HG03354 (cell line): Measurements from ENCODE around the gene DIAPH1.

Experiments
- ATAC-seq: cut with Tn5 transposase; IDR thresholded peaks from one replicate; pipeline ENCODE4 v1.9.1; 2021; ENCODE audit warnings: mild to moderate bottlenecking; ENCODE audit not compliant: unreplicated experiment, poor library complexity, severe bottlenecking

DIAPH1 gene

GRCh38 chr5:141640698-141641097 lies 21.9 kb upstream of the DIAPH1 start:
- ATAC-seq, result no peak

- no peak for ATAC-seq
Observed at GRCh38 chr5:141640051-141640415, 21.2 kb upstream of the DIAPH1 start.

GRCh38 chr5:141639357-141640050 lies 20.7 kb upstream of the DIAPH1 start:
- no peak for ATAC-seq

- ATAC-seq, result no peak
Observed at GRCh38 chr5:141638771-141639170, 20.0 kb upstream of the DIAPH1 start.

- peak; percentile 37 for ATAC-seq
Observed at GRCh38 chr5:141637767-141638419, 19.1 kb upstream of the DIAPH1 start.

- peak; percentile 35 for ATAC-seq
Observed at GRCh38 chr5:141637123-141637766, 18.4 kb upstream of the DIAPH1 start.

GRCh38 chr5:141636413-141637122 lies 17.8 kb upstream of the DIAPH1 start, which contains the start of the genes HDAC3 and RELL2:
HDAC3 (minus strand) TSS chr5:141636849; CDS start chr5:141636790, 59 bp downstream.
RELL2 (plus strand) TSS chr5:141636997; CDS start chr5:141638226, 1,229 bp downstream.
- peak; percentile 82 for ATAC-seq

GRCh38 chr5:141636106-141636412 lies 17.3 kb upstream of the DIAPH1 start:
- ATAC-seq, result no peak

- no peak for ATAC-seq
Observed at GRCh38 chr5:141635646-141636045, 16.8 kb upstream of the DIAPH1 start.

- ATAC-seq, result no peak
Observed at GRCh38 chr5:141634720-141635119, 15.9 kb upstream of the DIAPH1 start.

GRCh38 chr5:141633871-141634561 lies 15.2 kb upstream of the DIAPH1 start:
- ATAC-seq, result peak; percentile 52

- ATAC-seq, result no peak
Observed at GRCh38 chr5:141632650-141633049, 13.8 kb upstream of the DIAPH1 start.

- ATAC-seq, result no peak
Observed at GRCh38 chr5:141630570-141631140, 11.9 kb upstream of the DIAPH1 start.

GRCh38 chr5:141628175-141628788 lies 9.5 kb upstream of the DIAPH1 start:
- ATAC-seq, result no peak

- ATAC-seq, result no peak
Observed at GRCh38 chr5:141623611-141624010, 4.8 kb upstream of the DIAPH1 start.

GRCh38 chr5:141623186-141623585 lies 4.4 kb upstream of the DIAPH1 start:
- no peak for ATAC-seq

- ATAC-seq, result peak; percentile 54
Observed at GRCh38 chr5:141618030-141618803, 583 bp downstream of the DIAPH1 start.

- no peak for ATAC-seq
Observed at GRCh38 chr5:141617682-141618029, 1.1 kb downstream of the DIAPH1 start.
